Measurements from ENCODE around the gene PLXNA4.

- TF ChIP-seq CTCF (IDR thresholded peaks at IDR 0.05) (no peak), POLR2A (IDR thresholded peaks at IDR 0.05) (no peak)
Observed at GRCh38 chr7:132210821-132211220, 365.4 kb downstream of the PLXNA4 start.
